Measurements from ENCODE around the gene CD4.

DNA sequence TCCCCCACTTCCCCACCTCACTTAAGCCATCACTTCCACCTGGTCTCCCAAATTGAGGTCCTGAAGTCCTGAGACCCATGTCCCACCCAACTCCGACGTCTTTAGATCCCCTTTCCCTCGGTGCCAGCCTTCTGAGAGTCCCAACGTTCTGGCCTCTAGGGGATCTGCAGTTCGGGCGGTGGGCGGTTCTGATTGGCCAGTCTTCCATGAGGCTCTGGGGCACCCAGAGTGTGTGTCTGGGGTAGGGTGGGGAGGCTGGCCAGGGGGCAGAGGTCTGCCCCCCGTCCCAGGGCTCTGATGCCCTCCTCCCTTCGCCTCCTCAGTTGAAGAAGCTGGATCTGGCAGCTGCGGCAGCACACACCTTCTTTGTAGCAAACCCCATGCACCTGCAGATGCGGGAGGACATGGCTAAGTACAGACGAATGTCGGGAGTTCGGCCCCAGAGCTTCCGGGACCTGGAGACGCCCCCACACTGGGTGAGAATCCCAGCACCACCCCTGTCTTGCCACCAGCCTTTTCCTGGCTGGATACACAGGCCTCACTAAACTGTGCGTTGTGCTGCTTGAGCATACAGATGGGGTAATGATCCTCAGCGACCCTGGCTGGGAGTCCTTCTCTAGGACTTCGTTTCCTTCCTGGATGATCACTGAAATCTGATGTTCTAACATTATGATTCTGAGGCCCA is 40.4 kb downstream of the CD4 start:
- no peak for TF ChIP-seq CTCF (IDR thresholded peaks at IDR 0.05)
- no peak for TF ChIP-seq POLR2A (IDR thresholded peaks at IDR 0.05)
